Measurements from ENCODE around the gene BABAM2. TPM values are rescaled to one million over a fixed set of nuclear protein-coding genes. Genes with fewer than 3 reads are reported as not detected.

BABAM2 gene
- total and polyA plus RNA-seq, 2 experiments from 2014 or later: 17.8 to 21.5 TPM

DNA sequence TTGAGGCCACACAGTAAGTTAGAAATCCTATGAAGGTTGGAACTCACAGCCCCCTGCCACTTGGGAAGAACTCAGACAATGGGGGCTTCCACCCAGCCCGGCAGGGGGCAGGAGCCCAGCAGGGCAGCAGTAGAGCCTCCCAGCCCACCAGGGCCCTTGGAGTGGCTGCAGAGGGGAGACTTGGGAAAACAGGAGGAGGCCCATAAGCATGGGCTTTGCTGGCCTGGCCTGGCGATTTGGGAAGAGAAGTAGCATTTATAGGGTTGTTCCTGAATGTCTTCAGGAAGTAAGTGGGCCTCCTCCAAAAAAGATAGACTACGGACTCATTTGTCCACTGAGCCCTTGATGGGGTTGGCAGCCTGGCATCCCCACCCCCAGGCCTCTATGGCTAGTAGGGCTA, 484.7 kb downstream of the BABAM2 start:
- Mint-ChIP-seq H3K9me3 (no peaks in the 10 kb centered on the region), H3K36me3 (ENCODE audit: low read depth) (no peaks in the 10 kb centered on the region), H3K27ac (no peak overlapping the region), H3K4me3 (no peak overlapping the region), H3K27me3 (ENCODE audit: insufficient read depth, low read depth, poor library complexity) (peaks cover 15% of the 10 kb centered on the region), H3K4me1 (no peaks in the 10 kb centered on the region)
- no peak for ATAC-seq
- no peaks in the 10 kb centered on the region for H3K4me1 ChIP-seq (ENCODE audit: insufficient read depth)
- no peaks in the 10 kb centered on the region for H3K79me2 ChIP-seq (replicated peaks; ENCODE audit: insufficient read depth)
- no peaks in the 10 kb centered on the region for H3F3A ChIP-seq (replicated peaks; ENCODE audit: low read depth)
- no peaks in the 10 kb centered on the region for H4K20me1 ChIP-seq (replicated peaks; ENCODE audit: insufficient read depth)
- TF ChIP-seq, protein P1, sequence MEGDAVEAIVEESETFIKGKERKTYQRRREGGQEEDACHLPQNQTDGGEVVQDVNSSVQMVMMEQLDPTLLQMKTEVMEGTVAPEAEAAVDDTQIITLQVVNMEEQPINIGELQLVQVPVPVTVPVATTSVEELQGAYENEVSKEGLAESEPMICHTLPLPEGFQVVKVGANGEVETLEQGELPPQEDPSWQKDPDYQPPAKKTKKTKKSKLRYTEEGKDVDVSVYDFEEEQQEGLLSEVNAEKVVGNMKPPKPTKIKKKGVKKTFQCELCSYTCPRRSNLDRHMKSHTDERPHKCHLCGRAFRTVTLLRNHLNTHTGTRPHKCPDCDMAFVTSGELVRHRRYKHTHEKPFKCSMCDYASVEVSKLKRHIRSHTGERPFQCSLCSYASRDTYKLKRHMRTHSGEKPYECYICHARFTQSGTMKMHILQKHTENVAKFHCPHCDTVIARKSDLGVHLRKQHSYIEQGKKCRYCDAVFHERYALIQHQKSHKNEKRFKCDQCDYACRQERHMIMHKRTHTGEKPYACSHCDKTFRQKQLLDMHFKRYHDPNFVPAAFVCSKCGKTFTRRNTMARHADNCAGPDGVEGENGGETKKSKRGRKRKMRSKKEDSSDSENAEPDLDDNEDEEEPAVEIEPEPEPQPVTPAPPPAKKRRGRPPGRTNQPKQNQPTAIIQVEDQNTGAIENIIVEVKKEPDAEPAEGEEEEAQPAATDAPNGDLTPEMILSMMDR (conservative IDR thresholded peaks at IDR 0.05; ENCODE audit: low read depth in 2 of 2): no peak
- TF ChIP-seq EZH2 (IDR thresholded peaks at IDR 0.05; ENCODE audit: low read depth, unreplicated experiment) (no peak), ZNF331 (CRISPR knock-in tag; IDR thresholded peaks at IDR 0.05; ENCODE audit: low read depth) (no peak)
- no peaks in the 10 kb centered on the region for H3K36me3 ChIP-seq (ENCODE audit: insufficient read depth)
- H3K27ac ChIP-seq (ENCODE audit: low read depth): no peak overlapping the region
- H3K4me2 ChIP-seq: no peak overlapping the region
- no peak for DNase-seq (ENCODE audit: low spot score)
- 0 out of 2 replicates have a peak, but pooled peaks cover 8% of the 10 kb centered on the region for H3K27me3 ChIP-seq (ENCODE audit: insufficient read depth)
- H3K4me3 ChIP-seq: no peak overlapping the region
- H2AFZ ChIP-seq: no peak overlapping the region
- H3K9me2 ChIP-seq (ENCODE audit: insufficient read depth): no peaks in the 10 kb centered on the region

GRCh38 chr2:28375742-28376631, 485.5 kb downstream of the BABAM2 start:
- Mint-ChIP-seq H3K27ac (no peak overlapping the region), H3K27me3 (ENCODE audit: insufficient read depth, low read depth, poor library complexity) (peaks cover 14% of the 10 kb centered on the region), H3K9me3 (no peaks in the 10 kb centered on the region), H3K4me1 (no peaks in the 10 kb centered on the region), H3K4me3 (no peak overlapping the region), H3K36me3 (ENCODE audit: low read depth) (no peaks in the 10 kb centered on the region)
- H3K36me3 ChIP-seq (ENCODE audit: insufficient read depth): no peaks in the 10 kb centered on the region
- 0 out of 2 replicates have a peak, but pooled peaks cover 14% of the 10 kb centered on the region for H3K27me3 ChIP-seq (ENCODE audit: insufficient read depth)
- no peaks in the 10 kb centered on the region for H3K4me1 ChIP-seq (ENCODE audit: insufficient read depth)
- H3K79me2 ChIP-seq (replicated peaks; ENCODE audit: insufficient read depth): no peaks in the 10 kb centered on the region
- no peaks in the 10 kb centered on the region for H3K9me2 ChIP-seq (ENCODE audit: insufficient read depth)
- no peaks in the 10 kb centered on the region for H3F3A ChIP-seq (replicated peaks; ENCODE audit: low read depth)
- ATAC-seq (no peak), DNase-seq (ENCODE audit: low spot score) (no peak)
- no peak overlapping the region for H2AFZ ChIP-seq
- no peak overlapping the region for H3K4me2 ChIP-seq
- H4K20me1 ChIP-seq (replicated peaks; ENCODE audit: insufficient read depth): no peaks in the 10 kb centered on the region
- no peak overlapping the region for H3K27ac ChIP-seq (ENCODE audit: low read depth)
- H3K4me3 ChIP-seq: no peak overlapping the region
- TF ChIP-seq STAT1 (IDR thresholded peaks at IDR 0.05; ENCODE audit: unreplicated experiment): no peak
- TF ChIP-seq EZH2phosphoT487 (IDR thresholded peaks at IDR 0.05; ENCODE audit: unreplicated experiment): no peak
- no peak for TF ChIP-seq POLR2AphosphoS5 (IDR thresholded peaks at IDR 0.05; ENCODE audit: low read depth)
- TF ChIP-seq, protein P2, sequence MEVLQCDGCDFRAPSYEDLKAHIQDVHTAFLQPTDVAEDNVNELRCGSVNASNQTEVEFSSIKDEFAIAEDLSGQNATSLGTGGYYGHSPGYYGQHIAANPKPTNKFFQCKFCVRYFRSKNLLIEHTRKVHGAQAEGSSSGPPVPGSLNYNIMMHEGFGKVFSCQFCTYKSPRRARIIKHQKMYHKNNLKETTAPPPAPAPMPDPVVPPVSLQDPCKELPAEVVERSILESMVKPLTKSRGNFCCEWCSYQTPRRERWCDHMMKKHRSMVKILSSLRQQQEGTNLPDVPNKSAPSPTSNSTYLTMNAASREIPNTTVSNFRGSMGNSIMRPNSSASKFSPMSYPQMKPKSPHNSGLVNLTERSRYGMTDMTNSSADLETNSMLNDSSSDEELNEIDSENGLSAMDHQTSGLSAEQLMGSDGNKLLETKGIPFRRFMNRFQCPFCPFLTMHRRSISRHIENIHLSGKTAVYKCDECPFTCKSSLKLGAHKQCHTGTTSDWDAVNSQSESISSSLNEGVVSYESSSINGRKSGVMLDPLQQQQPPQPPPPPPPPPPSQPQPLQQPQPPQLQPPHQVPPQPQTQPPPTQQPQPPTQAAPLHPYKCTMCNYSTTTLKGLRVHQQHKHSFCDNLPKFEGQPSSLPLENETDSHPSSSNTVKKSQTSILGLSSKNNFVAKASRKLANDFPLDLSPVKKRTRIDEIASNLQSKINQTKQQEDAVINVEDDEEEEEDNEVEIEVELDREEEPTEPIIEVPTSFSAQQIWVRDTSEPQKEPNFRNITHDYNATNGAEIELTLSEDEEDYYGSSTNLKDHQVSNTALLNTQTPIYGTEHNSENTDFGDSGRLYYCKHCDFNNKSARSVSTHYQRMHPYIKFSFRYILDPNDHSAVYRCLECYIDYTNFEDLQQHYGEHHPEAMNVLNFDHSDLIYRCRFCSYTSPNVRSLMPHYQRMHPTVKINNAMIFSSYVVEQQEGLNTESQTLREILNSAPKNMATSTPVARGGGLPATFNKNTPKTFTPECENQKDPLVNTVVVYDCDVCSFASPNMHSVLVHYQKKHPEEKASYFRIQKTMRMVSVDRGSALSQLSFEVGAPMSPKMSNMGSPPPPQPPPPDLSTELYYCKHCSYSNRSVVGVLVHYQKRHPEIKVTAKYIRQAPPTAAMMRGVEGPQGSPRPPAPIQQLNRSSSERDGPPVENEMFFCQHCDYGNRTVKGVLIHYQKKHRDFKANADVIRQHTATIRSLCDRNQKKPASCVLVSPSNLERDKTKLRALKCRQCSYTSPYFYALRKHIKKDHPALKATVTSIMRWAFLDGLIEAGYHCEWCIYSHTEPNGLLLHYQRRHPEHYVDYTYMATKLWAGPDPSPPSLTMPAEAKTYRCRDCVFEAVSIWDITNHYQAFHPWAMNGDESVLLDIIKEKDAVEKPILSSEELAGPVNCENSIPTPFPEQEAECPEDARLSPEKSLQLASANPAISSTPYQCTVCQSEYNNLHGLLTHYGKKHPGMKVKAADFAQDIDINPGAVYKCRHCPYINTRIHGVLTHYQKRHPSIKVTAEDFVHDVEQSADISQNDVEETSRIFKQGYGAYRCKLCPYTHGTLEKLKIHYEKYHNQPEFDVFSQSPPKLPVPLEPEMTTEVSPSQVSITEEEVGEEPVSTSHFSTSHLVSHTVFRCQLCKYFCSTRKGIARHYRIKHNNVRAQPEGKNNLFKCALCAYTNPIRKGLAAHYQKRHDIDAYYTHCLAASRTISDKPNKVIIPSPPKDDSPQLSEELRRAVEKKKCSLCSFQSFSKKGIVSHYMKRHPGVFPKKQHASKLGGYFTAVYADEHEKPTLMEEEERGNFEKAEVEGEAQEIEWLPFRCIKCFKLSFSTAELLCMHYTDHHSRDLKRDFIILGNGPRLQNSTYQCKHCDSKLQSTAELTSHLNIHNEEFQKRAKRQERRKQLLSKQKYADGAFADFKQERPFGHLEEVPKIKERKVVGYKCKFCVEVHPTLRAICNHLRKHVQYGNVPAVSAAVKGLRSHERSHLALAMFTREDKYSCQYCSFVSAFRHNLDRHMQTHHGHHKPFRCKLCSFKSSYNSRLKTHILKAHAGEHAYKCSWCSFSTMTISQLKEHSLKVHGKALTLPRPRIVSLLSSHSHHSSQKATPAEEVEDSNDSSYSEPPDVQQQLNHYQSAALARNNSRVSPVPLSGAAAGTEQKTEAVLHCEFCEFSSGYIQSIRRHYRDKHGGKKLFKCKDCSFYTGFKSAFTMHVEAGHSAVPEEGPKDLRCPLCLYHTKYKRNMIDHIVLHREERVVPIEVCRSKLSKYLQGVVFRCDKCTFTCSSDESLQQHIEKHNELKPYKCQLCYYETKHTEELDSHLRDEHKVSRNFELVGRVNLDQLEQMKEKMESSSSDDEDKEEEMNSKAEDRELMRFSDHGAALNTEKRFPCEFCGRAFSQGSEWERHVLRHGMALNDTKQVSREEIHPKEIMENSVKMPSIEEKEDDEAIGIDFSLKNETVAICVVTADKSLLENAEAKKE (CRISPR knock-in tag; IDR thresholded peaks at IDR 0.05): no peak
- no peak for TF ChIP-seq EZH2 (IDR thresholded peaks at IDR 0.05; ENCODE audit: low read depth, unreplicated experiment)
- no peak for TF ChIP-seq CREB1 (CRISPR knock-in tag; IDR thresholded peaks at IDR 0.05; ENCODE audit: low read depth)
- no peak for TF ChIP-seq NANOG (IDR thresholded peaks at IDR 0.05; ENCODE audit: borderline replicate concordance)
- TF ChIP-seq, protein P1 (conservative IDR thresholded peaks at IDR 0.05; ENCODE audit: low read depth in 2 of 2): no peak
